Stomach (tissue), 9 donors: ENCODE measurements around the gene GAA. TPM values are rescaled to one million over a fixed set of nuclear protein-coding genes. Genes with fewer than 3 reads are reported as not detected.
"Not testable (repeated sequence)": the region's sequence is repeated elsewhere in the genome, so short reads cannot be mapped to it uniquely, and the experiment has no call there.

Source experiments
- DNase-seq, 2 donors: peaks; one replicate each; pipeline versions ENCODE4 v3.0.0 to v3.0.0-alpha.2; 2013 to 2019
- H3K27ac ChIP-seq, 5 donors: fragments of 200-600 bp in 4 of 5; sonication (generic) in 4 of 5; one replicate each; pipeline ENCODE4 v1.5.1; 2013 to 2019; ENCODE audit warnings: mild to moderate bottlenecking in 1 of 5, moderate library complexity in 1 of 5
- H3K27me3 ChIP-seq, 3 donors: fragments of 200-600 bp; sonication (generic); one replicate each; pipeline ENCODE4 v1.5.1; 2017 to 2019; ENCODE audit warnings: mixed run types in 1 of 3
- H3K36me3 ChIP-seq, 4 donors: fragments of 200-600 bp; sonication (generic); 1 replicate in 3 of 4; 2 replicates in 1 of 4; pipeline ENCODE4 v1.5.1; 2016 to 2019
- H3K4me1 ChIP-seq, 4 donors: fragments of 200-600 bp; sonication (generic); one replicate each; pipeline ENCODE4 v1.5.1; 2016 to 2019
- H3K4me3 ChIP-seq, 4 donors: fragments of 200-600 bp; sonication (generic) in 3 of 4; one replicate each; pipeline ENCODE4 v1.5.1; 2016 to 2019; ENCODE audit warnings: mild to moderate bottlenecking in 1 of 4
- H3K9me3 ChIP-seq, 4 donors: fragments of 200-600 bp; sonication (generic); one replicate each; pipeline ENCODE4 v1.5.1; 2016 to 2019
- CTCF ChIP-seq, 7 experiments: fragments of 450-650 bp in 4 of 7; fragments of 200-600 bp in 3 of 7; sonication (generic) in 3 of 7; IDR thresholded peaks; one replicate each; pipeline ENCODE4 v1.5.1; 2016 to 2019; ENCODE audit warnings: antibody characterized with exemption in 7 of 7, control low read depth in 2 of 7, mild to moderate bottlenecking in 1 of 7
- EP300 ChIP-seq: sonication (generic); formaldehyde crosslinking; IDR thresholded peaks from one replicate; pipeline ENCODE4 v1.6.1; 2017; ENCODE audit warnings: antibody characterized with exemption
- POLR2A ChIP-seq, 4 donors: fragments of 450-650 bp; IDR thresholded peaks; one replicate each; pipeline ENCODE4 v1.6.1; 2016; ENCODE audit warnings: antibody characterized with exemption in 4 of 4, control low read depth in 2 of 4, mild to moderate bottlenecking in 1 of 4, moderate library complexity in 1 of 4
- POLR2AphosphoS5 ChIP-seq, 3 donors: sonication (generic); formaldehyde crosslinking; IDR thresholded peaks; one replicate each; pipeline ENCODE4 v1.6.1; 2016; ENCODE audit warnings: antibody characterized with exemption in 3 of 3
- WGBS, 5 donors: extraction: QIAGEN DNeasy Blood & Tissue Kit in 3 of 5; methylation state at CpG; one replicate each; pipeline versions ENCODE4 v1.1.5 to v1.1.7; 2013 to 2018; 5-methylcytosine and 5-hydroxymethylcytosine counted together
- intact Hi-C: fragments of 100-400 bp; cut with DNase I; formaldehyde crosslinking; loops from one replicate; pipeline ENCODE4 v1.15.1; 2023; ENCODE audit warnings: low total_unique reads
- polyA plus RNA-seq, 3 donors: library from polyadenylated mRNA; stranded (reverse); fragments of 200-250 nt; gene quantifications; one replicate each; pipeline ENCODE4 v1.2.3, GENCODE V29; 2013
- total RNA-seq, 5 donors: library from RNA; depleted of rRNA; stranded (reverse); fragments of >200 nt; gene quantifications; one replicate each; pipeline versions ENCODE4 v1.1.0 to v1.2.3, GENCODE V29; 2014 to 2016
- donor health status: healthy with polysubstance abuse.
- donor health status: Bipolar disorder and iron deficiency.
- donor health status: healthy.

Gene GAA
- total and polyA plus RNA-seq, 8 donors, result 9.6 to 63.4 (median 22.0) TPM

- intact Hi-C loops, result no loop called here
- Histone ChIP-seq H3K36me3 (peaks cover 0 to 13% (median 0%) of the 10 kb centered on the region in 4 donors), H3K27ac (no peak overlapping the region), H3K4me1 (peaks cover 0 to 10% (median 8%) of the 10 kb centered on the region in 4 donors), H3K4me3 (no peak overlapping the region), H3K27me3 (no peaks in the 10 kb centered on the region), H3K9me3 (no peaks in the 10 kb centered on the region)
- TF ChIP-seq POLR2AphosphoS5 (IDR thresholded peaks at IDR 0.05), result no peak
- no peak for TF ChIP-seq CTCF (IDR thresholded peaks at IDR 0.05)
- TF ChIP-seq EP300, result no peak
- no peak for TF ChIP-seq POLR2A (IDR thresholded peaks at IDR 0.05)
- no peak for DNase-seq
- WGBS, 5 donors, result 88 to 100% (median 91%) methylated on average over 2 to 11 of the region's 11 CpGs
These were observed 14.8 kb upstream of the GAA start for GRCh38 chr17:80086616-80087015.

- Histone ChIP-seq H3K9me3 (no peaks in the 10 kb centered on the region), H3K36me3 (peaks cover 0 to 11% (median 0%) of the 10 kb centered on the region in 4 donors), H3K27ac (no peak overlapping the region), H3K4me3 (no peak overlapping the region), H3K4me1 (peaks cover 0 to 6% (median 4%) of the 10 kb centered on the region in 4 donors), H3K27me3 (no peaks in the 10 kb centered on the region)
- DNase-seq, result peak in 1 of 2 donors; percentile 0
- WGBS, 5 donors, result 81 to 85% (median 83%) methylated on average over 32 to 34 of the region's 34 CpGs
- intact Hi-C loops, result no loop called here
- TF ChIP-seq EP300 (no peak), CTCF (IDR thresholded peaks at IDR 0.05) (no peak), POLR2A (IDR thresholded peaks at IDR 0.05) (no peak), POLR2AphosphoS5 (IDR thresholded peaks at IDR 0.05) (no peak)
These were observed 13.8 kb upstream of the GAA start for GRCh38 chr17:80087346-80088265.

- Histone ChIP-seq H3K4me1 (no peaks in the 10 kb centered on the region), H3K9me3 (no peaks in the 10 kb centered on the region), H3K4me3 (no peak overlapping the region), H3K27ac (no peak overlapping the region), H3K27me3 (no peaks in the 10 kb centered on the region), H3K36me3 (peaks cover 0 to 11% (median 0%) of the 10 kb centered on the region in 4 donors)
- TF ChIP-seq POLR2A (IDR thresholded peaks at IDR 0.05), result no peak
- no peak for TF ChIP-seq CTCF (IDR thresholded peaks at IDR 0.05)
- TF ChIP-seq EP300, result no peak
- TF ChIP-seq POLR2AphosphoS5 (IDR thresholded peaks at IDR 0.05), result no peak
- 93 to 97% (median 96%) methylated on average over 16 of the region's 16 CpGs for WGBS, 5 donors
- intact Hi-C loops, result no loop called here
- DNase-seq, result no peak
These were observed 11.6 kb upstream of the GAA start for GRCh38 chr17:80089762-80090161.

- DNase-seq, intact Hi-C loops, H3K27ac ChIP-seq, H3K9me3 ChIP-seq, H3K4me1 ChIP-seq, H3K27me3 ChIP-seq, H3K4me3 ChIP-seq: not testable (repeated sequence)
- WGBS, 5 donors, result 92 to 95% (median 94%) methylated on average over 37 to 44 of the region's 44 CpGs
- H3K36me3 ChIP-seq, result peaks cover 0 to 11% (median 0%) of the 10 kb centered on the region in 4 donors
These were observed 11.2 kb upstream of the GAA start for GRCh38 chr17:80090164-80090563.

GRCh38 chr17:80091376-80091775 lies 10.0 kb upstream of the GAA start:
- Histone ChIP-seq H3K4me1 (no peaks in the 10 kb centered on the region), H3K27me3 (no peaks in the 10 kb centered on the region), H3K4me3 (no peak overlapping the region), H3K27ac (no peak overlapping the region), H3K36me3 (peaks cover 0 to 11% (median 0%) of the 10 kb centered on the region in 4 donors), H3K9me3 (no peaks in the 10 kb centered on the region)
- 80 to 93% (median 91%) methylated on average over 4 of the region's 4 CpGs for WGBS, 5 donors
- intact Hi-C loops, result no loop called here
- DNase-seq, result no peak
- TF ChIP-seq POLR2A (IDR thresholded peaks at IDR 0.05), result no peak
